ENCODE measurements around the gene DCAF12L2. TPM values are rescaled to one million over a fixed set of nuclear protein-coding genes. Genes with fewer than 3 reads are reported as not detected.
"Not testable (repeated sequence)": the region's sequence is repeated elsewhere in the genome, so short reads cannot be mapped to it uniquely, and the experiment has no call there.

The DCAF12L2 gene
- polyA plus RNA-seq (2012; ENCODE audit: low read depth, missing spikeins): not detected

GRCh38 chrX:126165721-126166461 is at the start of gene DCAF12L2:
Gene DCAF12L2 (minus strand): TSS chrX:126166289. CDS start chrX:126165924, 365 bp downstream.
- no peak for DNase-seq (ENCODE audit: insufficient read length, low spot score)
- no peak for FAIRE-seq
- TF ChIP-seq POU2F2 (IDR thresholded peaks at IDR 0.05; ENCODE audit: low read depth, low read length) (no peak), POLR2A (IDR thresholded peaks at IDR 0.05; ENCODE audit: low read depth, low read length) (no peak), TAF1 (IDR thresholded peaks at IDR 0.05; ENCODE audit: low read depth, low read length) (no peak), POLR2AphosphoS5 (IDR thresholded peaks at IDR 0.05; ENCODE audit: low read depth, low read length) (no peak), SPI1 (IDR thresholded peaks at IDR 0.05; ENCODE audit: low read depth, low read length) (no peak), PAX5 (IDR thresholded peaks at IDR 0.05; ENCODE audit: insufficient read depth, low read length, severe bottlenecking) (no peak)

- FAIRE-seq: not testable (repeated sequence)
Measured at GRCh38 chrX:126190888-126191287, 24.8 kb upstream of the DCAF12L2 start.

GRCh38 chrX:126177133-126177840 is 11.2 kb upstream of the DCAF12L2 start:
- no peak for TF ChIP-seq POU2F2 (IDR thresholded peaks at IDR 0.05; ENCODE audit: low read depth, low read length)
- TF ChIP-seq TAF1 (IDR thresholded peaks at IDR 0.05; ENCODE audit: low read depth, low read length): no peak
- TF ChIP-seq SPI1 (IDR thresholded peaks at IDR 0.05; ENCODE audit: low read depth, low read length): no peak
- no peak for TF ChIP-seq POLR2AphosphoS5 (IDR thresholded peaks at IDR 0.05; ENCODE audit: low read depth, low read length)
- FAIRE-seq (no peak), DNase-seq (ENCODE audit: insufficient read length, low spot score) (no peak)

More at GRCh38 chrX:126190888-126191287, 24.8 kb upstream of the DCAF12L2 start:
- DNase-seq (ENCODE audit: insufficient read length, low spot score): not testable (repeated sequence)

GRCh38 chrX:126170720-126171119 is 4.6 kb upstream of the DCAF12L2 start:
- DNase-seq (ENCODE audit: insufficient read length, low spot score): no peak
- no peak for FAIRE-seq
- no peak for TF ChIP-seq PAX5 (IDR thresholded peaks at IDR 0.05; ENCODE audit: insufficient read depth, low read length, severe bottlenecking)
- TF ChIP-seq POLR2A (IDR thresholded peaks at IDR 0.05; ENCODE audit: low read depth, low read length): no peak
- no peak for TF ChIP-seq SPI1 (IDR thresholded peaks at IDR 0.05; ENCODE audit: low read depth, low read length)
- no peak for TF ChIP-seq POU2F2 (IDR thresholded peaks at IDR 0.05; ENCODE audit: low read depth, low read length)
- no peak for TF ChIP-seq TAF1 (IDR thresholded peaks at IDR 0.05; ENCODE audit: low read depth, low read length)
- TF ChIP-seq POLR2AphosphoS5 (IDR thresholded peaks at IDR 0.05; ENCODE audit: low read depth, low read length): no peak

- DNase-seq (ENCODE audit: insufficient read length, low spot score) (no peak), FAIRE-seq (no peak)
- no peak for TF ChIP-seq POU2F2 (IDR thresholded peaks at IDR 0.05; ENCODE audit: low read depth, low read length)
- no peak for TF ChIP-seq PAX5 (IDR thresholded peaks at IDR 0.05; ENCODE audit: insufficient read depth, low read length, severe bottlenecking)
- no peak for TF ChIP-seq POLR2AphosphoS5 (IDR thresholded peaks at IDR 0.05; ENCODE audit: low read depth, low read length)
- no peak for TF ChIP-seq SPI1 (IDR thresholded peaks at IDR 0.05; ENCODE audit: low read depth, low read length)
- no peak for TF ChIP-seq POLR2A (IDR thresholded peaks at IDR 0.05; ENCODE audit: low read depth, low read length)
- no peak for TF ChIP-seq TAF1 (IDR thresholded peaks at IDR 0.05; ENCODE audit: low read depth, low read length)
Measured at GRCh38 chrX:126167560-126167959, 1.5 kb upstream of the DCAF12L2 start.

- DNase-seq (ENCODE audit: insufficient read length, low spot score): no peak
- TF ChIP-seq POU2F2 (IDR thresholded peaks at IDR 0.05; ENCODE audit: low read depth, low read length) (no peak), SPI1 (IDR thresholded peaks at IDR 0.05; ENCODE audit: low read depth, low read length) (no peak), TAF1 (IDR thresholded peaks at IDR 0.05; ENCODE audit: low read depth, low read length) (no peak), POLR2AphosphoS5 (IDR thresholded peaks at IDR 0.05; ENCODE audit: low read depth, low read length) (no peak), PAX5 (IDR thresholded peaks at IDR 0.05; ENCODE audit: insufficient read depth, low read length, severe bottlenecking) (no peak), POLR2A (IDR thresholded peaks at IDR 0.05; ENCODE audit: low read depth, low read length) (no peak)
- FAIRE-seq: no peak
Measured at GRCh38 chrX:126165401-126165720, 728 bp downstream of the DCAF12L2 start.

- FAIRE-seq: no peak
- no peak for DNase-seq (ENCODE audit: insufficient read length, low spot score)
- no peak for TF ChIP-seq TAF1 (IDR thresholded peaks at IDR 0.05; ENCODE audit: low read depth, low read length)
- no peak for TF ChIP-seq POLR2AphosphoS5 (IDR thresholded peaks at IDR 0.05; ENCODE audit: low read depth, low read length)
- no peak for TF ChIP-seq PAX5 (IDR thresholded peaks at IDR 0.05; ENCODE audit: insufficient read depth, low read length, severe bottlenecking)
- TF ChIP-seq POLR2A (IDR thresholded peaks at IDR 0.05; ENCODE audit: low read depth, low read length): no peak
- TF ChIP-seq POU2F2 (IDR thresholded peaks at IDR 0.05; ENCODE audit: low read depth, low read length): no peak
- no peak for TF ChIP-seq SPI1 (IDR thresholded peaks at IDR 0.05; ENCODE audit: low read depth, low read length)
Measured at GRCh38 chrX:126164689-126165400, 1.2 kb downstream of the DCAF12L2 start.

GRCh38 chrX:126164226-126164625 is 1.9 kb downstream of the DCAF12L2 start:
- DNase-seq (ENCODE audit: insufficient read length, low spot score) (no peak), FAIRE-seq (no peak)
- TF ChIP-seq PAX5 (IDR thresholded peaks at IDR 0.05; ENCODE audit: insufficient read depth, low read length, severe bottlenecking): no peak
- no peak for TF ChIP-seq POU2F2 (IDR thresholded peaks at IDR 0.05; ENCODE audit: low read depth, low read length)
- no peak for TF ChIP-seq POLR2A (IDR thresholded peaks at IDR 0.05; ENCODE audit: low read depth, low read length)
- no peak for TF ChIP-seq TAF1 (IDR thresholded peaks at IDR 0.05; ENCODE audit: low read depth, low read length)
- no peak for TF ChIP-seq SPI1 (IDR thresholded peaks at IDR 0.05; ENCODE audit: low read depth, low read length)
- no peak for TF ChIP-seq POLR2AphosphoS5 (IDR thresholded peaks at IDR 0.05; ENCODE audit: low read depth, low read length)

- TF ChIP-seq POLR2A (IDR thresholded peaks at IDR 0.05; ENCODE audit: low read depth, low read length) (no peak), SPI1 (IDR thresholded peaks at IDR 0.05; ENCODE audit: low read depth, low read length) (no peak), POLR2AphosphoS5 (IDR thresholded peaks at IDR 0.05; ENCODE audit: low read depth, low read length) (no peak), PAX5 (IDR thresholded peaks at IDR 0.05; ENCODE audit: insufficient read depth, low read length, severe bottlenecking) (no peak), POU2F2 (IDR thresholded peaks at IDR 0.05; ENCODE audit: low read depth, low read length) (no peak), TAF1 (IDR thresholded peaks at IDR 0.05; ENCODE audit: low read depth, low read length) (no peak)
- FAIRE-seq (no peak), DNase-seq (ENCODE audit: insufficient read length, low spot score) (no peak)
Measured at GRCh38 chrX:126141014-126141413, 25.1 kb downstream of the DCAF12L2 start.
